K562 (cell line): ENCODE data around the gene ROR2. TPM values are rescaled to one million over a fixed set of nuclear protein-coding genes. Genes with fewer than 3 reads are reported as not detected.

Experiments used
- ATAC-seq: fragments of 200-7000 bp; cut with Tn5 transposase; 3 replicates; pipeline ENCODE4 v1.9.1; 2020; ENCODE audit warnings: moderate library complexity
- BruUV-seq: library from RNA; stranded (reverse); fragments of 400-500 nt; replicated peaks from 2 replicates; lab custom pipeline; 2021; lab: Mats Ljungman, UMichigan
- CTCF ChIA-PET: fragments of 300-600 bp; formaldehyde crosslinking; extraction: SDS; loops from one replicate; lab custom pipeline; 2021; ENCODE audit warnings: low intra/inter-chr PET ratio; lab: Yijun Ruan, JAX
- POLR2A ChIA-PET: fragments of 300-600, 350-650 bp; sonication (Branson Sonifier 250); formaldehyde crosslinking; extraction: SDS; loops from one replicate; lab custom pipeline; 2021; ENCODE audit warnings: antibody characterized with exemption, inconsistent platforms; lab: Yijun Ruan, JAX
- DNase-seq, 4 experiments: peaks; one replicate each; pipeline versions ENCODE4 v3.0.0 to v3.0.0-alpha.2; 2011 to 2018; ENCODE audit warnings: low spot score in 3 of 4, mixed read lengths in 3 of 4; ENCODE audit errors: extremely low read depth in 1 of 4
- FAIRE-seq: peaks from 2 replicates; lab custom pipeline; 2011; peaks lifted over from hg19 to GRCh38; lab: Jason Lieb, UNC
- H2AFZ ChIP-seq: 2 replicates; pipeline ENCODE4 v1.6.0; 2011; ENCODE audit warnings: low read depth, low read length, control low read depth, inconsistent platforms
- H3K27ac ChIP-seq: fragments of 200-600 bp; 3 replicates; pipeline ENCODE4 v1.8.0; 2011; ENCODE audit warnings: low read depth, mild to moderate bottlenecking, control low read depth, inconsistent platforms, low read length, moderate library complexity, mixed read lengths; ENCODE audit errors: extremely low read depth
- H3K27me3 ChIP-seq, 2 experiments: fragments of 300-600 bp in 1 of 2; 2 replicates in 1 of 2; 3 replicates in 1 of 2; pipeline versions ENCODE4 v1.6.0 to v1.8.0; 2011; ENCODE audit warnings: inconsistent platforms in 2 of 2, low read length in 2 of 2, mild to moderate bottlenecking in 1 of 2, mixed read lengths in 1 of 2, moderate library complexity in 1 of 2; ENCODE audit not compliant: control insufficient read depth in 2 of 2, insufficient read depth in 2 of 2
- H3K36me3 ChIP-seq: fragments of 300-600 bp; 3 replicates; pipeline ENCODE4 v1.8.0; 2011; ENCODE audit warnings: mild to moderate bottlenecking, low read length, inconsistent platforms; ENCODE audit not compliant: control insufficient read depth, insufficient read depth
- H3K4me1 ChIP-seq, 2 experiments: fragments of 200-600 bp in 1 of 2; replicated peaks in 1 of 2; 2 replicates in 1 of 2; 3 replicates in 1 of 2; pipeline versions ENCODE4 v1.5.1 to v1.8.0; 2011; ENCODE audit warnings: inconsistent platforms in 2 of 2, low read length in 2 of 2, mild to moderate bottlenecking in 1 of 2, mixed read lengths in 1 of 2, moderate library complexity in 1 of 2; ENCODE audit not compliant: control insufficient read depth in 2 of 2, insufficient read depth in 2 of 2
- H3K4me2 ChIP-seq: 2 replicates; pipeline ENCODE4 v1.6.1; 2011; ENCODE audit warnings: low read length, control low read depth, inconsistent platforms, mixed read lengths; ENCODE audit not compliant: insufficient read depth
- H3K4me3 ChIP-seq: fragments of 200-600 bp; sonication (generic), shearing (Covaris generic); 2 replicates; pipeline ENCODE4 v1.5.1; 2016; ENCODE audit warnings: control low read depth, inconsistent platforms
- H3K79me2 ChIP-seq: fragments of 200-600 bp; 3 replicates; pipeline ENCODE4 v1.8.0; 2011; ENCODE audit warnings: low read length, inconsistent platforms; ENCODE audit not compliant: control insufficient read depth, insufficient read depth
- H3K9ac ChIP-seq, 2 experiments: 2 replicates each; pipeline versions ENCODE4 v1.6.0 to v1.6.1; 2011; ENCODE audit warnings: low read depth in 2 of 2, low read length in 2 of 2, control low read depth in 1 of 2, inconsistent platforms in 1 of 2, mild to moderate bottlenecking in 1 of 2, mixed read lengths in 1 of 2; ENCODE audit not compliant: insufficient read depth in 1 of 2
- H3K9me1 ChIP-seq: one replicate; pipeline ENCODE4 v1.6.0; 2011; ENCODE audit warnings: inconsistent platforms, mild to moderate bottlenecking, low read length, moderate library complexity; ENCODE audit not compliant: control insufficient read depth, insufficient read depth
- H3K9me3 ChIP-seq: replicated peaks from 2 replicates; pipeline ENCODE4 v1.5.1; 2011; ENCODE audit warnings: low read depth, low read length, inconsistent platforms; ENCODE audit not compliant: control insufficient read depth, insufficient read depth
- H4K20me1 ChIP-seq: replicated peaks from 2 replicates; pipeline ENCODE4 v1.6.1; 2011; ENCODE audit warnings: low read length, inconsistent platforms, mixed read lengths; ENCODE audit not compliant: control insufficient read depth, insufficient read depth
- BCL6 ChIP-seq: fragments of 250-450 bp; sonication (Bioruptor Pico); IDR thresholded peaks from 2 replicates; pipeline ENCODE4 v1.4.0; 2020
- CBFA2T2 ChIP-seq: fragments of 450-650 bp; conservative IDR thresholded peaks from 2 replicates; pipeline ENCODE4 v1.6.1; 2017; ENCODE audit warnings: mild to moderate bottlenecking
- DACH1 ChIP-seq: fragments of 450-650 bp; IDR thresholded peaks from 2 replicates; pipeline ENCODE4 v1.6.1; 2018; ENCODE audit not compliant: partially characterized antibody
- HNRNPL ChIP-seq: fragments of 200-400 bp; formaldehyde crosslinking; IDR thresholded peaks from 2 replicates; pipeline ENCODE4 v1.6.1; 2017; ENCODE audit warnings: low read depth, mild to moderate bottlenecking, low read length
- HNRNPLL ChIP-seq: fragments of 200-400 bp; formaldehyde crosslinking; IDR thresholded peaks from 2 replicates; pipeline ENCODE4 v1.6.1; 2017; ENCODE audit warnings: low read length, low read depth, mild to moderate bottlenecking; ENCODE audit not compliant: poor library complexity, severe bottlenecking
- ID3 ChIP-seq, 2 experiments: fragments of 250-450 bp in 1 of 2; fragments of 450-650 bp in 1 of 2; sonication (Bioruptor Pico) in 1 of 2; IDR thresholded peaks; 2 replicates each; pipeline versions ENCODE4 v1.6.1 to v1.8.0; 2016 to 2021; ENCODE audit warnings: mild to moderate bottlenecking in 2 of 2, moderate library complexity in 2 of 2, missing compliant biosample characterization in 1 of 2, missing genetic modification characterization in 1 of 2
- SMARCA5 ChIP-seq: fragments of 450-650 bp; IDR thresholded peaks from 2 replicates; pipeline ENCODE4 v1.6.1; 2016
- TEAD2 ChIP-seq: fragments of 450-650 bp; IDR thresholded peaks from 2 replicates; pipeline ENCODE4 v1.6.1; 2016; ENCODE audit warnings: missing genetic modification characterization, control low read depth, missing compliant biosample characterization
- TFE3 ChIP-seq: fragments of 450-650 bp; formaldehyde crosslinking; IDR thresholded peaks from 2 replicates; pipeline ENCODE4 v1.4.0; 2020; ENCODE audit warnings: mild to moderate bottlenecking, mixed read lengths
- ZNF280A ChIP-seq: fragments of 450-650 bp; IDR thresholded peaks from 2 replicates; pipeline ENCODE4 v1.6.1; 2018; ENCODE audit warnings: mild to moderate bottlenecking, low read depth; ENCODE audit not compliant: partially characterized antibody
- ZNF561 ChIP-seq: fragments of 450-650 bp; formaldehyde crosslinking; conservative IDR thresholded peaks from 2 replicates; pipeline ENCODE4 v1.4.0; 2020; ENCODE audit warnings: mild to moderate bottlenecking, moderate library complexity
- WGBS: fragments of 100-300 bp; shearing (Covaris generic); methylation state at CpG from one replicate; pipeline ENCODE4 v1.1.6; 2016; ENCODE audit warnings: low coverage, mixed read lengths; ENCODE audit not compliant: insufficient coverage; ENCODE audit errors: missing lambda C conversion rate; 5-methylcytosine and 5-hydroxymethylcytosine counted together
- in situ Hi-C: fragments of 300-500 bp; cut with MboI; formaldehyde crosslinking; loops from 4 replicates; pipeline ENCODE4 v1.15.0; 2018; ENCODE audit warnings: inconsistent platforms, mixed read lengths
- intact Hi-C: fragments of 100-400 bp; cut with micrococcal nuclease; formaldehyde crosslinking; loops from 2 replicates; pipeline ENCODE4 v1.14.2; 2022
- polyA plus RNA-seq, 8 experiments: library from polyadenylated mRNA; depleted of rRNA in 4 of 8; stranded (reverse) in 5 of 8; unstranded in 3 of 8; fragments of >200 nt; fragmentation: Nextera tagmentation in 2 of 8; fragmentation: Illumina TruSeq in 1 of 8; extraction: Ambion mirVana in 2 of 8; extraction: Trizol in 1 of 8; gene quantifications; 2 replicates each; pipeline versions ENCODE4 v1.2.1 to v1.2.3, GENCODE V29; 2011 to 2014; ENCODE audit warnings: inconsistent platforms in 1 of 8, missing spikeins in 1 of 8
- total RNA-seq, 7 experiments: library from RNA; depleted of rRNA in 6 of 7; stranded (reverse); fragments of >200 nt in 6 of 7; fragmentation: Illumina TruSeq in 2 of 7; extraction: Trizol in 2 of 7; gene quantifications; 2 replicates each; pipeline versions ENCODE4 v1.2.1 to v1.2.3, GENCODE V29; 2011 to 2021; ENCODE audit warnings: low replicate concordance in 1 of 7

The ROR2 gene
- total and polyA plus RNA-seq, 9 of the 15 experiments (the other 6 are each of a cell fraction or from before 2014, with no cell fraction given), result 5.6 to 33.8 (median 15.3) TPM

GRCh38 chr9:91832322-91832721, 117.7 kb downstream of the ROR2 start (continued):
- TF ChIP-seq TFE3 (CRISPR knock-in tag) (peak; percentile 82), CBFA2T2 (peak; percentile 33; the same call in 1 of the 2 replicates), ID3 (CRISPR knock-in tag; IDR thresholded peaks at IDR 0.05) (no peak), ID3 (tag; IDR thresholded peaks at IDR 0.05) (no peak)

- H3K9me1 ChIP-seq, result no peaks in the 10 kb centered on the region
- ChIA-PET POLR2A (no interaction called here), CTCF (no interaction called here)
- no peaks in the 10 kb centered on the region for H4K20me1 ChIP-seq
- DNase-seq, result no peak
- no peaks in the 10 kb centered on the region for H3K36me3 ChIP-seq
- no peak overlapping the region for H3K4me2 ChIP-seq
- intact Hi-C loops, result no loop called here
- no peaks in the 10 kb centered on the region for H3K9me3 ChIP-seq
- H2AFZ ChIP-seq, result no peak overlapping the region
- in situ Hi-C loops, result no loop called here
- no peak overlapping the region for H3K27ac ChIP-seq
- H3K4me1 ChIP-seq, result 0 out of 5 replicates have a peak, but pooled peaks cover 0 to 4% of the 10 kb centered on the region in 2 experiments
- H3K9ac ChIP-seq, result no peak overlapping the region
- WGBS, result 77% methylated on average over 8 of the region's 8 CpGs
- H3K79me2 ChIP-seq, result peaks cover 43% of the 10 kb centered on the region
- H3K27me3 ChIP-seq, result no peaks in the 10 kb centered on the region
- no TSS peak for BruUV-seq
- ATAC-seq, result no peak
- H3K4me3 ChIP-seq, result no peak overlapping the region
- peak; percentile 51 for FAIRE-seq
- no peak for TF ChIP-seq DACH1
- no peak for TF ChIP-seq ZNF280A
- no peak for TF ChIP-seq BCL6 (CRISPR knock-in tag)
- no peak for TF ChIP-seq ZNF561 (CRISPR knock-in tag)
- TF ChIP-seq TEAD2 (tag), result no peak
- TF ChIP-seq SMARCA5, result no peak
- TF ChIP-seq HNRNPLL, result no peak
- no peak for TF ChIP-seq HNRNPL
Observed at GRCh38 chr9:91825866-91826265, 124.2 kb downstream of the ROR2 start.
